GM19452 (cell line): ENCODE data around the gene DNAI2.

Experiments used
- ATAC-seq: cut with Tn5 transposase; IDR thresholded peaks from one replicate; pipeline ENCODE4 v1.9.1; 2021; ENCODE audit not compliant: unreplicated experiment

DNAI2 gene

DNA sequence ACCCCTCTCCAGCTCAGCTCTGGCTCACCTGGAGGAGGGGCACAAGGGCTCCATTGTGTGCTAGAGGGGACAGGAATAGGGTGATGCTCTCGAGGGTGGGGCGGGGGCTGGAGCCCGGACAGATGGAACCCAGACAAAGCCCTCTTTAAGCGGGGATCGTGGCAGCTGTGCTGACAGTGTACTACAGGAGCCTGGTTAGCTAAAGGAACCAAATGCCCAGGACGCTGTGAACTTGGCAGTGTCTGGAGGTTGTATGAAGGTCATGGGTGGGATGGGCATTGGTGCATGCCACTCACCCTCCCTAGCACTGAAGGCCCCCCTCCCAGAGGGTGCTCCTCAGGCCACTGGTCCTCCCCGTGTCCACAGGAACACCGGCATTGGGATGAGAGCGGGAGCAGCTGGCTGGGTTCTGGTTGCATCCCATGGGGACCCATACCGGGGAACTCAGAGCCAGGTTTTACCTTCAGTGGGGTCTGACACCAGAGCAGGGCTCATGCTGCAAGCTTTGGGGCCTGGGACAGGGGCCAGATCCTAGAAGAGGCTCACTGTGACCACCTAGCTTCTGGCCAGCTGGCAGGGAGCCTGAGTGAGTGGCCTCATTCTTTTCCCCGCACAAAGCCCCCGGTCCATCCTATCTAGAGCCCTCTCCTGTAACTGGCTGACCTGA, 63.9 kb downstream of the DNAI2 start:
- no peak for ATAC-seq

DNA sequence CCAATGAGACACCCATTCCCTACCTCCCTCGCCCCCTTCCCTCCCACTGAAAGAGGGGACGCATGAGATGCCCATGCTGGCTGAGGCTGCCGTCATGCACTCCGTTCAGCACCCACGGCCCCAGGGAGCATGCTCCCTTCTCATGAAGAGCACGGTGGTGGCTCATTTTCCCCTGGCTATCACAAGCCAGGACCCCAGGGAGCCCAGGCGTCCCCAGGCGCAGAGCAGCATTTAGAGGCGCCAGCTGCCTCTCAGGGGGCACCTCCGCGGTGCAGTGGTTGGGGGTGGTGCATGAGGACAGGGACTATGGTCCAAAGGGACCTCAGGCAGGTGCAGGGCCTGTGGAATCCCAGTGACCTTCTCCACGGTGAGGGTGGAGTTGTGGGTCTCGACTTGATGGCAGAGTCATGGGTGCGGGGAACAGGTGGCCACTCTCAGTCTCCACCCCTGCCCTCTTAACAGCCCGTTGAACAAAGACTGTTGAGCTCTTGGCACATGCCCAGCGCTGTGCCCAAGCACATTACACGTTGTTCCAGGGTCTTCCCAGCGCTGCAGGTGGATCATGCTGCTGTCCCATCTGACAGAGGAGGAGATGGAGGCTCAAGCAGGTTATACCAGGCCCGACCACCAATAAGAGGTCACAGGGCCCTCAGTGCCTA, 65.6 kb downstream of the DNAI2 start:
- ATAC-seq: no peak

DNA sequence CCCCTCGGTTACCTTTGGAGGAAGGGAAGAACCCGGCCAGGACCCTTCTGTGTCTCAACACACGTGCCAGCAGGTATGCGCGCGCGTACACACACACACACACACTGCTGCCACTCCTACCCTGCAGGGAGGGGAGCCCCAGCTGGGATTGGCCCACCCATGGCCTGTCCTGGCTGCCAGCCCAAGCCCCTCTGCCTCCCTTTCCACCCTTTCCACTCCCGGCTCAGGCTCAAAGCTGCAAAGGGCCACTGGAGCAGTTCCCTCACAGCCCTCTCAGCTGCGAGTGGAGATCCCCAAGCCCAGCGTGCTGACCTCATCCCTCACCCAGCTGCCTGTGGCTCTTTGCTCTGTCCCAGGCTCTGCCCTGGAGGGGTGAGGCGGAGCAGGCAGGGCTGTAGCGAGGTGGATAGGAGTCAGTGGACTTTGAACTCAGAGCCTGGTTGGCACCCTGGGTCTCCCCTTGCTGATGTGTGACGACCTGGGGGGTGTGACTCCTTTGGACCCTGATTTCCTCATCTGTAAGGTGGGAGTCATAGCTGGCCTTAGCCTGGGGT, 66.5 kb downstream of the DNAI2 start:
- ATAC-seq: no peak

DNA sequence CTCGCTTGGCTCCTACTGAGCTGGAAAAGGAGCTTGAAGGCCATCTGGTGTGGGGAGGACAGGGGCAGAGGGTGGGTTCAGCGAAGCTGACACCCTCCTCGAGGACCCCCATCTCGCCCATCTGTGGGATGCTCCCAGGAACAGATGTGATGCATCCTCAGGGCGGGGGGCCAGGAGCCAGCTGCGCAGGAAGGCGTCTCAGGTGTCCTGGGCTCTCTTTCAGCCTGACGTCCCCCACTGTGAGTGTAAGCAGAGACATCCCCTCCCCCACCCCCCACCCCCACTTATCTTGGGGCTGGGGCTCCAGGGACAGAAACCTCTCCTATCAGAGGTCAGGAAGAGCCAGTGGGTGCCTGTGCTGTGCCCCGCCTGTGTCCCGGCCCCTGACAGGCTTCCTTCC, 68.2 kb downstream of the DNAI2 start:
- ATAC-seq: no peak

DNA sequence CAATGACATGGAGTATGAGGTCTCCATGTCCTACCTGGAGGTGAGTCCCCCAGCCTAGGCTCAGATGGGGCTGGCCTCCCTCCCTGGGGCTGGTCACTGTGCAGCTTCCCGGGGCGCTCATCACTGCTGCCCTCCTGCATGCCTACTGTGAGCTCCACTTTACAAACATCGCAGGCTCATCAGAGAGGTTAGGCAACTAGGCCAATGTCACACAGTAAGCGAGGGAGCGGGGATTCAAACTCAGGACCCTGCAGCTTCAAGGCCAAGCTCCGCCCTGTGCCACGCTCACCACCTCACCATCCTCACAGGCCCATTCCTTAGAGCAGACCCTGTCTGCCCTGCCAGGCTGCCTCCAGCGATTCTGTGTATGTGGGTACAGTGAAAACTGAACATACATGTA, 69.1 kb downstream of the DNAI2 start:
- no peak for ATAC-seq

DNA sequence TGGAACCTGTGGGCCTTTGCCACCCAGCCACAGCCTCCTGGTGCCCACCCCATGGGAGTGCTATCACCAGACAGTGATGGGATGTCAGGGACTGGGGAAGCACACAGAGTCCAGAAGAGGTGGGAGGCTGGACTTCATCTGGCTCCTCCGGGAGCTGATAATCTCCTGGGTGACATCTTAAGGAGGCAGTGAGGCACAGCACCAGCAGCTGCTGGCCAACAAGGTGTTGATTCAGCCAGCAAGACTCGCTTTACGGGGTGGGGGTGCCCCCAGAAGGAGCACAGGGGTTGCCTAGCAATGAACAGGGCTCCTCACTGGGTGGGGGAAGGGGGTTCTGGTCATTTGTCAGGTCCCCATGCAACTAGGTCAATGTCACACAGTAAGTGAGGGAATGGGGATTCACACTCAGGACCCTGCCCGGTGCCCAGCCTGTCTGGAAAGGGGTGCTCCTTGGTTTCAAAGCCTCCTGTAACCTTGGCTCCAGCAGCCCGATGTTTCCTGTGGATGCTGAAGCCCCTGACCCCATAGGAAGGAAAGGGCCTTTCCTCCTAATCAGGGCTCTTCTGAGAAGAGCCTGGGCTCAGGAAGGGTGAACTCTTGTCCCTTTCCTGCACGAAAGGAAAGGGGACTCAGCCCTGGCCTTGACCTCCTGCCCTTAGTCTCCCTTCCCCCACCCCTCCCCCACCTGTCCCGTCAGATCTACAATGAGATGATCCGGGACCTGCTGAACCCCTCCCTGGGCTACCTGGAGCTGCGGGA, 69.7 kb downstream of the DNAI2 start:
- ATAC-seq: no peak

DNA sequence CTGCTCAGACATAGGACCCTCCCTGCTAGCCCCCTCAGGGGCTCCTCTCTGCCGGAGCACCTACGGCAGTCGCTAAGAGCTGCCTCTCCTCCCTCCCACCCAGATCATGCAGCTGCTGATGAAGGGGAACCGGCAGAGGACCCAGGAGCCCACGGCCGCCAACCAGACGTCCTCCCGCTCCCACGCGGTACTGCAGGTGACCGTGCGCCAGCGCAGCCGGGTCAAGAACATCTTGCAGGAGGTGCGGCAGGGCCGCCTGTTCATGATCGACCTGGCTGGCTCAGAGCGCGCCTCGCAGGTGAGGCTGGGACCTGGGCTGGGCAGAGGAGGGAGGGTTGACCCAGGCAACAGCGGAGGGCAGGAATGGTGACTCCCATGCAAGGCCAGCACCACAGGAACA, 70.6 kb downstream of the DNAI2 start:
- ATAC-seq: no peak

DNA sequence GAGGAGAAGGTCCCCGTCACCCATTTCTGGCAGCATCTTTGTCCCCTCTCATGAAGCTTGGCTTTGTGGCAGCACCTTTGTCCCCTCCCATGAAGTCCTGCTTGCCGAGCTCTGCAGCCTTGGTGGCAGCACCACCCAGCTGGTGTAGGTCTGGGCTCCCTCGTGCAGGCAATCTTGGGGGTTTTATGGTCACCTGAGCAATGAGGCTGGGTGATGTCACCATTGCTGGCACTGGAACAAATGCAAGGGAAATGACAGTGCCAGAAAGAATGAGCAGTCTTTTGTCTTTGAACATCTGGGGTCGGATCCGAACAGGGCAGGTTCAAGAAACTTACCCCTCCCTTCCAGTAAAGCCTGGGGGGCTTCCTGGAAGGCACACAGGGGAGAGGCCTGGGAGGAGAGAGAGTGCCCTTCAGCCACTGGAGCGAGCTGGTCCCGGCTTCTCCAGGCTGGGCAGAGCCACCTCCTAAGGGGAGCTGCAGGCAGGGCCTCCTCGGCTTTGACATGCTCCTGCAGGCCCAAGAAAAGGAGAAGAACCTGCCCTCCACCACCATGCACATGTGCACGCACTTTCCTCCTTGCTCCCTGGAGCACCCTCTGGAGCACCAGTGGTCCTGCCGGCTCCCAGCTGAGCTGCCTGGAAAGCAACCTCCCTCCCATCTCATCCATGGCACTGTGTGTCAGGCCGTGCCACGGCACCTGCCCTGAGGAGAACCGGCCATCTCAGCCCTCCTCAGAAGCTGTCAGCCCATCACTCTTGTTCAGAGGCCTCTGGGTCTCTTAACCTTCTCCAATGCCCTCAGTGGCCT, 71.6 kb downstream of the DNAI2 start:
- no peak for ATAC-seq

DNA sequence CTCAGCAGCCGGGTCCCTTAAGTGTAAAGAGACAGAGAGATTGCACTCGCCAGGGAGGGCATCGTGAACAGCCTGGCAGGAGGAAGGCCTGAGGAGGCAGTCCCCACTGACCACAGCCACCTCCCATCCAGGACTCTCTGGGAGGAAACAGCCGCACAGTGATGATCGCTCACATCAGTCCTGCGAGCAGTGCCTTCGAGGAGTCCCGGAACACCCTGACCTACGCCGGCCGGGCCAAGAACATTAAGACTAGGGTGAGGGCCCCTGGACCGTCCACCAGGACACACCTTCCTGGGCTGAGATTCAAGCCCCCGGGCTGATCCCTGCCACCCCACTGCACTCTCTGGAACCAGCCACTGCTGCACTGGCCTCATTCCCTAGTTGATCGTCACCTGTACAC, 73.6 kb downstream of the DNAI2 start:
- no peak for ATAC-seq

DNA sequence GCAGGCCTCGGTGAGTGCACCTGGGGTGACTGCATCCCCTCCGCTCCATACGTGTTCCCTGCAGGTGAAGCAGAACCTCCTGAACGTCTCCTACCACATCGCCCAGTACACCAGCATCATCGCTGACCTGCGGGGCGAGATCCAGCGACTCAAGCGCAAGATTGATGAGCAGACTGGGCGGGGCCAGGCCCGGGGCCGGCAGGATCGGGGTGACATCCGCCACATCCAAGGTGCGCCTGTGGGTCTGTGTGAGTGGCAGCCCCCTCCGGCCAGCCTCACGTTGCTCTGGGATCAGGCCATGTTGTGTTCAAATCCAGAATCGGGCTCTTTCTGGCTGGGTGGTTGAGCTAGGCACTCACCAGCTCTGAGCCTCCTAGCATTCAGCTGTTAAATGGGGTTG, 75.1 kb downstream of the DNAI2 start:
- no peak for ATAC-seq

DNA sequence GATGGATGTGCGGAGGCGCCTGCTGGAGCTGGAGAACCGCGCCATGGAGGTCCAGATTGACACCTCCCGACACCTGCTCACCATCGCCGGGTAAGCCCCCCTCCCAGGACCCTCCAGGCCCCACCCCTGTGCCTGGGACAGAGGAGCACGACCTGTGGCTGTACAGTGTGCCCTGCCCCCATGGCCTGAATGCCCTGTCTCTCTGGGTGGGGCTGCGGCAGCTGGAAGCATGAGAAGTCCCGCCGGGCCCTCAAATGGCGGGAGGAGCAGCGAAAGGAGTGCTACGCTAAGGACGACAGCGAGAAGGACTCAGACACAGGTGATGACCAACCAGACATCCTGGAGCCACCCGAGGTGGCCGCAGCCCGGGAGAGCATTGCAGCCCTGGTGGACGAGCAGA, 76.5 kb downstream of the DNAI2 start:
- no peak for ATAC-seq

DNA sequence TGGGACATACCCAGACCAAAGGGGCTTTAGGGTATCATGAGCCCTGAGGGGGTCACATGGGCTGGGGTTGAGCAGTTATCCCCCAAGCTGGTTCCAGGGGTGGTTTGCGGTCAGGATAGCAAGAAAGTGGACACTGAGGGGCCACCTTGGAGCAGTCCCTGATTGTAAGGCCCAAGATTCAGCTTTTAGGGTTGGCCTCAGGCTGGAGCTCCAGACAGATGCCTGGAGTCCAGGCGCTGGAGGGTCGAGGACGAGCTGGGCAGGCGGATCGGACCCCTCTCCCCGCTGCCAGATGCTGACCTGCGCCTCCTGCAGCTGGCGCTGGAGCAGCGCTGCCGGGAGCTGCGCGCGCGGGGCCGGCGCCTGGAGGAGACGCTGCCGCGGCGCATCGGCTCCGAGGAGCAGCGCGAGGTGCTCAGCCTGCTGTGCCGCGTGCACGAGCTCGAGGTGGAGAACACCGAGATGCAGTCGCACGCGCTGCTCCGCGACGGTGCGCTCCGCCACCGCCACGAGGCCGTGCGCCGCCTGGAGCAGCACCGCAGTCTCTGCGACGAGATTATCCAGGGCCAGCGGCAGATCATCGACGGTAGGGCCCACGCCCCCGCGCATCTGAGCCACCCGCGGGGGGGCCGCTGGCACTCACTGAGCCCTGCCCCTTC, 77.6 kb downstream of the DNAI2 start:
- ATAC-seq: no peak

DNA sequence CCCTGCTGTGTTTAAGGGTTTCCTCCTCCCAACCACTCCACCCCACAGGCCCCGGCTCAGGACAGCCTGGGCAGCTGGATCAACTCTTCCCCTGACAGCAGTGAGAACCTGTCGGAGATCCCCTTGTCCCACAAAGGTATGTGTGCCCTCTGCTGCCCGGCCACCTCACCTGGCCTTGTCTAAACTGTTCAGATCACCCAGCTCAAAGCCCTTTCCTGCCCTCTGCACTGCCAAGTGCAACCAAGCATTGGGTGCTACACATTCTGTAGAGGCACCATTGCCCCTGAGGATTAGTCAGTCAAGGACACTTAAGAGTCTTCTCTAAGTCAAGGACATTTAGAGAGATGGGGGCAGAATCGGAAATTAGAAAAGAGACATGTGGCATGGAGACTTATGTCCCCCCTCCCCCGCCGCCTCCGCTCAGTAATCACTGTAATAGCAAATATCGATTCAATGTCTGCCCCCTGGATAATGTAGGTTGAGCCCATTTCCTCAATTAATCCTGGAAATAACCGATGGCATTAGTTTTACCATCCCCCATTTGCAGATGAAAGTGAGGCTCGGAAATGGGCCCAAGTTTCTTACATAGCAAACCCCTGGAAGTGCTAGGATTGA, 79.5 kb downstream of the DNAI2 start:
- ATAC-seq: no peak

DNA sequence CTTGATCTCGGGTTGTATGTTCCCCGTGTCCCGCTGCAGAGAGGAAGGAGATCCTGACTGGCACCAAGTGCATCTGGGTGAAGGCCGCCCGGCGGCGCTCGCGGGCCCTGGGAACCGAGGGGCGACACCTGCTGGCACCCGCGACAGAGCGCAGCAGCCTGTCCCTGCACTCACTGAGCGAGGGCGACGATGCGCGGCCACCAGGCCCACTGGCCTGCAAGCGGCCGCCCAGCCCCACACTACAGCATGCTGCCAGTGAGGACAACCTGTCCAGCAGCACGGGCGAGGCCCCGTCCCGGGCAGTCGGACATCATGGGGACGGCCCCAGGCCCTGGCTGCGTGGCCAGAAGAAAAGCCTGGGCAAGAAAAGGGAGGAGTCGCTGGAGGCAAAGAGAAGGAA, 80.1 kb downstream of the DNAI2 start:
- no peak for ATAC-seq

DNA sequence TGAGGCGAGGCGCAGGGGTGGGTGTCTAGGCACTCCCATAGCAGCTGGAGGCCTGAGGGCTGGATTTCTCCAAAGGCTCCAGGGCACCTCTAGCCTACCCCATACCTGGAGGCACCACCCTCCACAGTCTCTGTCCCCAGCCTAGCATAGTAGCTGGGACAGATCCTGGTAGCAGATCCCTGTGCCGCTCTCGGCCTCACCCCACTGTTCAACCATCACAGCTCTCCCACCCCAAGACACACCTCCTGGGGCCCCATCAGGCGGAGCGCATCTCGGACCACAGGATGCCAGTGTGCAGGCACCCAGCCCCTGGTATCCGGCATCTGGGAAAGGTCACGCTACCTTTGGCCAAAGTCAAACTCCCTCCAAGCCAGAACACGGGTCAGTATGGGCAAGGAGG, 80.5 kb downstream of the DNAI2 start:
- ATAC-seq: no peak

DNA sequence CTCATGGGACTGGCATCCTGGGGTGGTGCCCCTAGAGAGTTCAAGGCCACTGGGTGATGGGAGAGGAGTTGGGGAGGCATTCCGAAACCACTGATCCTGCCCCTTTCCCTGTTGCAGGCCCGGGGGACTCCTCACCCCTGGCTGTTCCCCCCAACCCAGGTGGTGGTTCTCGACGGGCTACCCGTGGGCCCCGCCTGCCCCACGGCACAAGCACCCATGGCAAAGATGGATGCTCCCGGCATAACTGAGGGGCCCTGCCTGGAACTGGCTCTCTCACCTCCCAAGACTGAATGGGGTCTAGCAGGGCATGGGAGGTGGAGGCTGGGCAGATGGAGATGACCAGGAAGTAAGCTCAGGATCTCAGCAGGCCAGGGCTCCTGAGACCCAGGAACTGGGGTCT, 81.0 kb downstream of the DNAI2 start:
- ATAC-seq: no peak

DNA sequence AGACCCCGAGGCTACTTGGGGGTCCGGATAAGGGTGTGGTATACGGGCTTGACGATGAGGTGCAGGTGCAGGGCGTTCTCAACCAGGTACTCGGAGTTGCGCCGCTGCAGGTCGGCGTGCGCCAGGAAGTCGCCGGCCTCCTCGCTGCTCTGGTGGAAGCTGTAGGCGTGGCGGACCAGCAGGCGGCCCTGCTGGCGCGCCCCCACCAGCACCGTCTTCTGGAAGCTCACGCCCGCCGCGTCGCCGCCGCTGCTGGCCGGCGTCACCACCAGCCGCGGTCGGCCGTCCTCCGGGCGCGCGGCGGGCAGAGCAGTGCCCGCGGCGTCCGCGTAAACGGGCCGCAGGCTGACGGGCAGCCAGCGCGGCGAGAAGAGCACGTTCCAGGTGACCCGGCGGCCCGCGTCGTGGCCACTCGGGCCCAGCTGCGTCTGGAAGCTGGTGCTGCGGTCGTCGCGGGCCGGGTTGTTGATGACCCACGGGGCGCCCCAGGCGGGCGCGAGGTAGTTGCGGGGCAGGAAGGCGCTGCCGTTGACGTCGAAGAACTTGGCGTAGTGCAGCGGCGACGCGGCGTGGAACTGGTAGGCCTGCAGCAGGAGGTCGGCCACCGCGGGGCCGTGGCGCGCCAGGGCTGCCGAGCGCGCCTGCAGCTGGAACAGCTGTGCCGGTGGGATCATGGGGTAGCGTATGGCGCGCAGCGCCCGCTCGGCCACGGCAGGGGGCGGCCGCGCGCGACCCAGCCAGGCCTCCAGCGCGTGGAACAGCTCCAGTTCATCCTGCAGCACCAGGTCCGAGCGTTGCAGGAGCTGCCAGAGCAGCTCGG, 82.8 kb downstream of the DNAI2 start:
- ATAC-seq: no peak

DNA sequence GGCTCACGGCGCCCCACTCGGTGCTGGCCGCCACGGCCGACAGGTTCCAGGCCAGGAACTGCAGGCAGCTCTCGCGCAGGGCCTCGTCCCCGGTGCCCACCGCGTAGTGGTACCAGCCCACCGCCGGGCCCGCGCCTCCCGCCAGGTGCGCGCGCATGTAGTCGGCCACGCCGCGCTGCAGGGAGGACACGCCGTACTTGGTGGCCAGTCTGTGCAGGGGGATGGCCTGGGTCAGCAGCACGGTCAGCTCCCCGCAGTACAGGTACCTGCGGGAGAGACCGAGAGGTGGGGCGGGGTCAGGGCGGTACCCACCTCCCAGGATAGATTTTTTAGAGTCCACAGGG, 83.4 kb downstream of the DNAI2 start:
- ATAC-seq: no peak

DNA sequence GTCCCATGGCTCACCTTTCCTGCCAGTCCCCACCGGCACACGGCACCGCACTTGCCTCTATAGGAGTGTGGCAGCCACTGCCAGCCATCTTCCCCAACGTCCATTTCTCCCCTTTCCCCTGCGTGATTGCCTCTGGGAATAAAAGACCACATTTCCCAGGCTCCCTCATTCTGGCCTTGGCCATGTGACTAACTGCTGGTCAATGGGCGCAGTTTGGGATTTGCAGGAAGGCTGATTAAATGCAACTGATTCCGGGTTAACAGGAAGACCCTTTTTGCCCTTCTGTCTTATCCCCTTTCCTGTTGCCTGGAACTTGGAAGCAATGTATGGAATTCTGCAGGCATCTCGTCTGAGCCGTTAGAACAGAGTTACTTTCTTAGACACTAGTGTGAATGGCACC, 84.7 kb downstream of the DNAI2 start:
- ATAC-seq: no peak

DNA sequence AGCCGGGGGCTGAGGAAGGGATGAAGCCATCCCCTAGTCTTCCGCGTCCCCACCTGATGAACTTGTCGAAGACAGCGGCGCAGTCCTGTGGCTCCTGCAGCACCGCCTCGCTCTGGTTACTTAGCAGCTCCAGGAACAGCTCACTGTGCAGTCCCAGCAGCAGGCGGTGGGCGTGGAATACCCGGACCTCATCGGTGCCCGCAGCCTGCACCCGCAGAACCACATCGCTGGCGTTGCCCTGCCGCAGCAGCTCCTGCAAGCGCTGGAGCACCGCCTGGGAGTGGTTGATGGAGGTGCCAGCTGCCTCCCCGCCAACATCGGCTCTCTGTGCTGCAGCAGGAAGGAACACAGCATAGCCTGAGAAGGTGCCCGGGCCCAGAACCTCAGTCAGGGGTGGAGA, 85.9 kb downstream of the DNAI2 start:
- no peak for ATAC-seq
